Esophagus muscularis mucosa (tissue), 4 donors: ENCODE measurements around the gene ZNF112.
"Not testable (repeated sequence)": the region's sequence is repeated elsewhere in the genome, so short reads cannot be mapped to it uniquely, and the experiment has no call there.

ENCODE experiments used
- EP300 ChIP-seq: sonication (generic); formaldehyde crosslinking; IDR thresholded peaks from one replicate; pipeline ENCODE4 v1.6.1; 2017; ENCODE audit warnings: antibody characterized with exemption
- POLR2A ChIP-seq: fragments of 450-650 bp; IDR thresholded peaks from one replicate; pipeline ENCODE4 v1.6.1; 2017; ENCODE audit warnings: antibody characterized with exemption, moderate library complexity, mild to moderate bottlenecking, low read depth
- POLR2AphosphoS5 ChIP-seq, 2 donors: sonication (generic); formaldehyde crosslinking; IDR thresholded peaks; one replicate each; pipeline ENCODE4 v1.6.1; 2017; ENCODE audit warnings: antibody characterized with exemption in 2 of 2
- TF ChIP-seq, protein P1 (sequence below), 3 experiments: fragments of 200-600 bp in 2 of 3; fragments of 450-650 bp in 1 of 3; sonication (generic) in 2 of 3; IDR thresholded peaks; one replicate each; pipeline ENCODE4 v1.5.1; 2017 to 2019; ENCODE audit warnings: antibody characterized with exemption in 3 of 3, mild to moderate bottlenecking in 2 of 3, moderate library complexity in 1 of 3

DNA sequence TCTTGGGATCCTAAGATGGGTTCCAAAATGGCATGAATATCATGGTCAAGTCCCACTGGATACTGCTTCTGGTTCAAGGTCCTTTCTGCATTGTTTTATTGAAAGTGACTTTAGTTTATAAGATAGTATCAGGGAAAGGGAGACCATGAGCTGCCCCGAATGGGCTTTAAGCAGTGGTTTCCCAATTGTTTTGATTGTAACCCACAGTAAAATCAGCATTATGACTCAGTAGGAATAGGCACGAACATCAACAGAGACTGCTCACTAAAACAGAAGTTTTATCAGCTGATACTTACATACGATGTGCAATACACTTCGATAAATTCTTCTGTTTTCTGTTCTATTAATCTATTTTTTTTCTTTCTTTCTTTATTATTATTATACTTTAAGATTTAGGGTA is 32.8 kb upstream of the ZNF112 start:
- TF ChIP-seq, protein P1, sequence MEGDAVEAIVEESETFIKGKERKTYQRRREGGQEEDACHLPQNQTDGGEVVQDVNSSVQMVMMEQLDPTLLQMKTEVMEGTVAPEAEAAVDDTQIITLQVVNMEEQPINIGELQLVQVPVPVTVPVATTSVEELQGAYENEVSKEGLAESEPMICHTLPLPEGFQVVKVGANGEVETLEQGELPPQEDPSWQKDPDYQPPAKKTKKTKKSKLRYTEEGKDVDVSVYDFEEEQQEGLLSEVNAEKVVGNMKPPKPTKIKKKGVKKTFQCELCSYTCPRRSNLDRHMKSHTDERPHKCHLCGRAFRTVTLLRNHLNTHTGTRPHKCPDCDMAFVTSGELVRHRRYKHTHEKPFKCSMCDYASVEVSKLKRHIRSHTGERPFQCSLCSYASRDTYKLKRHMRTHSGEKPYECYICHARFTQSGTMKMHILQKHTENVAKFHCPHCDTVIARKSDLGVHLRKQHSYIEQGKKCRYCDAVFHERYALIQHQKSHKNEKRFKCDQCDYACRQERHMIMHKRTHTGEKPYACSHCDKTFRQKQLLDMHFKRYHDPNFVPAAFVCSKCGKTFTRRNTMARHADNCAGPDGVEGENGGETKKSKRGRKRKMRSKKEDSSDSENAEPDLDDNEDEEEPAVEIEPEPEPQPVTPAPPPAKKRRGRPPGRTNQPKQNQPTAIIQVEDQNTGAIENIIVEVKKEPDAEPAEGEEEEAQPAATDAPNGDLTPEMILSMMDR (IDR thresholded peaks at IDR 0.05), result not testable (repeated sequence)
- TF ChIP-seq EP300; POLR2AphosphoS5 (IDR thresholded peaks at IDR 0.05); POLR2A: not testable (repeated sequence)
